Measurements from ENCODE around the gene CCKAR. TPM values are rescaled to one million over a fixed set of nuclear protein-coding genes. Genes with fewer than 3 reads are reported as not detected.

Gene CCKAR
- total RNA-seq, 1 experiment from 2014 or later = not detected

- no peaks in the 10 kb centered on the region for H3K36me3 ChIP-seq (ENCODE audit: control insufficient read depth, insufficient read depth, low read length)
- intact Hi-C loops (cut with micrococcal nuclease; ENCODE audit: unreplicated experiment) = no loop called here
- in situ Hi-C loops (cut with HindIII; ENCODE audit: low pct_unique_long_range_greater_than_20kb, low sequenced_read_pairs) = no loop called here
- no peak for TF ChIP-seq REST (IDR thresholded peaks at IDR 0.05; ENCODE audit: insufficient read depth in 1 of 2, low read depth in 2 of 2, low read length in 1 of 2)
- no peak for TF ChIP-seq CTCF (IDR thresholded peaks at IDR 0.05)
- TF ChIP-seq POLR2AphosphoS5 (IDR thresholded peaks at IDR 0.05; ENCODE audit: low read depth, low read length) = no peak
- TF ChIP-seq SIN3A (IDR thresholded peaks at IDR 0.05; ENCODE audit: borderline replicate concordance, insufficient read depth, low read depth, low read length) = no peak
- TF ChIP-seq TCF7L2 (IDR thresholded peaks at IDR 0.05; ENCODE audit: low read depth, low read length) = no peak
- no TSS peak for BruUV-seq (replicated peaks)
- ChIA-PET POLR2A (no interaction called here), CTCF (no interaction called here)
- ATAC-seq (no peak), DNase-seq (ENCODE audit: low read depth, low spot score) (no peak)
- H3K9me3 ChIP-seq (ENCODE audit: control insufficient read depth, insufficient read depth, low read depth, low read length) = no peaks in the 10 kb centered on the region
- H3K27ac ChIP-seq (ENCODE audit: low read length) = no peak overlapping the region
- no peaks in the 10 kb centered on the region for H3K4me1 ChIP-seq (ENCODE audit: control insufficient read depth, insufficient read depth, low read length)
- H3K4me3 ChIP-seq (ENCODE audit: low read depth in 2 of 2, low read length in 2 of 2) = no peak overlapping the region
- H3K27me3 ChIP-seq (ENCODE audit: control insufficient read depth, insufficient read depth, low read length) = no peaks in the 10 kb centered on the region
Observed at GRCh38 chr4:26455571-26455970, 34.7 kb downstream of the CCKAR start.

GRCh38 chr4:26454961-26455360, 35.3 kb downstream of the CCKAR start:
- Histone ChIP-seq H3K4me3 (ENCODE audit: low read depth in 2 of 2, low read length in 2 of 2) (no peak overlapping the region), H3K9me3 (ENCODE audit: control insufficient read depth, insufficient read depth, low read depth, low read length) (no peaks in the 10 kb centered on the region), H3K27me3 (ENCODE audit: control insufficient read depth, insufficient read depth, low read length) (no peaks in the 10 kb centered on the region), H3K27ac (ENCODE audit: low read length) (no peak overlapping the region), H3K4me1 (ENCODE audit: control insufficient read depth, insufficient read depth, low read length) (no peaks in the 10 kb centered on the region), H3K36me3 (ENCODE audit: control insufficient read depth, insufficient read depth, low read length) (no peaks in the 10 kb centered on the region)
- DNase-seq (ENCODE audit: low read depth, low spot score) (no peak), ATAC-seq (no peak)
- CTCF ChIA-PET = no interaction called here
- in situ Hi-C loops (cut with HindIII; ENCODE audit: low pct_unique_long_range_greater_than_20kb, low sequenced_read_pairs) = no loop called here
- intact Hi-C loops (cut with micrococcal nuclease; ENCODE audit: unreplicated experiment) = no loop called here
- no peak for TF ChIP-seq SIN3A (IDR thresholded peaks at IDR 0.05; ENCODE audit: borderline replicate concordance, insufficient read depth, low read depth, low read length)
- TF ChIP-seq REST (IDR thresholded peaks at IDR 0.05; ENCODE audit: insufficient read depth in 1 of 2, low read depth in 2 of 2, low read length in 1 of 2) = no peak
- no peak for TF ChIP-seq CTCF (IDR thresholded peaks at IDR 0.05)
- TF ChIP-seq POLR2AphosphoS5 (IDR thresholded peaks at IDR 0.05; ENCODE audit: low read depth, low read length) = no peak
- TF ChIP-seq TCF7L2 (IDR thresholded peaks at IDR 0.05; ENCODE audit: low read depth, low read length) = no peak
- BruUV-seq (replicated peaks) = no TSS peak
- POLR2A ChIA-PET = no interaction called here

Data from Panc1 (cell line).